WTC11 (cell line): Measurements from ENCODE around the gene MGMT. TPM values are rescaled to one million over a fixed set of nuclear protein-coding genes. Genes with fewer than 3 reads are reported as not detected.

Experiments used
- ATAC-seq: fragments of 200-7000 bp; cut with Tn5 transposase; 2 replicates; pipeline ENCODE4 v1.10.0; 2021; ENCODE audit warnings: mild to moderate bottlenecking, moderate library complexity
- CTCF ChIA-PET: fragments of 300-600 bp; sonication (Branson Sonifier 250); formaldehyde crosslinking; loops from one replicate; lab custom pipeline; 2021; ENCODE audit warnings: antibody characterized with exemption; lab: Charles Lee
- POLR2A ChIA-PET: fragments of 350-600 bp; sonication (Branson Sonifier 250); formaldehyde crosslinking; loops from one replicate; lab custom pipeline; 2021; ENCODE audit warnings: antibody characterized with exemption; lab: Charles Lee
- DNase-seq: peaks from one replicate; pipeline ENCODE4 v3.0.0; 2021; ENCODE audit warnings: low spot score
- H3K27ac Mint-ChIP-seq: 2 replicates; pipeline ENCODE4 v1.8.0; 2021; ENCODE audit warnings: mixed read lengths
- H3K27me3 Mint-ChIP-seq: 2 replicates; pipeline ENCODE4 v1.8.0; 2021; ENCODE audit warnings: low read depth, mild to moderate bottlenecking, moderate library complexity, mixed read lengths
- H3K36me3 Mint-ChIP-seq: 2 replicates; pipeline ENCODE4 v1.8.0; 2021; ENCODE audit warnings: mixed read lengths
- H3K4me1 Mint-ChIP-seq: 2 replicates; pipeline ENCODE4 v1.8.0; 2022; ENCODE audit warnings: mixed read lengths
- H3K4me3 Mint-ChIP-seq: 2 replicates; pipeline ENCODE4 v1.8.0; 2021; ENCODE audit warnings: mild to moderate bottlenecking, moderate library complexity, mixed read lengths
- H3K9me3 Mint-ChIP-seq: 2 replicates; pipeline ENCODE4 v1.8.0; 2021; ENCODE audit warnings: mixed read lengths
- CBFB ChIP-seq: sonication (generic); formaldehyde crosslinking; IDR thresholded peaks from 2 replicates; pipeline ENCODE4 v1.8.1; 2022; ENCODE audit warnings: mild to moderate bottlenecking, low read depth, missing genetic modification reagents
- CREB1 ChIP-seq: sonication (generic); formaldehyde crosslinking; IDR thresholded peaks from 2 replicates; pipeline ENCODE4 v1.8.0; 2023; ENCODE audit warnings: mild to moderate bottlenecking, missing genetic modification reagents
- E2F4 ChIP-seq: sonication (generic); formaldehyde crosslinking; IDR thresholded peaks from 2 replicates; pipeline ENCODE4 v1.8.1; 2022; ENCODE audit warnings: low read depth, mild to moderate bottlenecking, moderate library complexity, missing genetic modification reagents, borderline replicate concordance
- ELF4 ChIP-seq: sonication (generic); formaldehyde crosslinking; IDR thresholded peaks from 2 replicates; pipeline ENCODE4 v1.8.1; 2022; ENCODE audit warnings: low read depth, mild to moderate bottlenecking, moderate library complexity, missing genetic modification reagents
- ESRRA ChIP-seq: sonication (generic); formaldehyde crosslinking; IDR thresholded peaks from 2 replicates; pipeline ENCODE4 v1.8.1; 2022; ENCODE audit warnings: mild to moderate bottlenecking, missing genetic modification reagents, borderline replicate concordance
- FOXJ3 ChIP-seq: sonication (generic); formaldehyde crosslinking; IDR thresholded peaks from 2 replicates; pipeline ENCODE4 v1.9.0; 2021; ENCODE audit warnings: missing genetic modification reagents, mild to moderate bottlenecking, borderline replicate concordance
- FOXP1 ChIP-seq: sonication (generic); formaldehyde crosslinking; IDR thresholded peaks from 2 replicates; pipeline ENCODE4 v1.8.0; 2022; ENCODE audit warnings: missing genetic modification reagents, mild to moderate bottlenecking, moderate library complexity, borderline replicate concordance
- GABPB1 ChIP-seq: sonication (generic); formaldehyde crosslinking; IDR thresholded peaks from 2 replicates; pipeline ENCODE4 v1.8.1; 2023; ENCODE audit warnings: mild to moderate bottlenecking, missing genetic modification reagents
- HMGXB4 ChIP-seq: sonication (generic); formaldehyde crosslinking; IDR thresholded peaks from 2 replicates; pipeline ENCODE4 v1.8.1; 2023; ENCODE audit warnings: mild to moderate bottlenecking, moderate library complexity, missing genetic modification reagents
- NFATC4 ChIP-seq: fragments of 250-450 bp; sonication (Bioruptor Pico); IDR thresholded peaks from 2 replicates; pipeline ENCODE4 v1.9.0; 2021; ENCODE audit warnings: mild to moderate bottlenecking
- NFYB ChIP-seq: sonication (generic); formaldehyde crosslinking; conservative IDR thresholded peaks from 2 replicates; pipeline ENCODE4 v1.8.0; 2022; ENCODE audit warnings: low read depth, missing genetic modification reagents
- NR2C2 ChIP-seq: sonication (generic); formaldehyde crosslinking; IDR thresholded peaks from 2 replicates; pipeline ENCODE4 v1.8.0; 2022; ENCODE audit warnings: mild to moderate bottlenecking, missing genetic modification reagents
- RELA ChIP-seq: sonication (generic); formaldehyde crosslinking; IDR thresholded peaks from 2 replicates; pipeline ENCODE4 v1.8.1; 2022; ENCODE audit warnings: missing genetic modification reagents, mild to moderate bottlenecking, borderline replicate concordance
- STAT6 ChIP-seq: sonication (generic); formaldehyde crosslinking; conservative IDR thresholded peaks from 2 replicates; pipeline ENCODE4 v1.8.1; 2023; ENCODE audit warnings: mild to moderate bottlenecking, low read depth, missing genetic modification reagents, moderate library complexity
- ZMAT4 ChIP-seq: fragments of 250-450 bp; sonication (Bioruptor Pico); IDR thresholded peaks from 2 replicates; pipeline ENCODE4 v1.9.0; 2021; ENCODE audit warnings: mild to moderate bottlenecking
- ZNF138 ChIP-seq: sonication (generic); formaldehyde crosslinking; conservative IDR thresholded peaks from 2 replicates; pipeline ENCODE4 v1.8.1; 2022; ENCODE audit warnings: mild to moderate bottlenecking, moderate library complexity, missing genetic modification reagents
- ZNF232 ChIP-seq: sonication (generic); formaldehyde crosslinking; IDR thresholded peaks from 2 replicates; pipeline ENCODE4 v1.8.0; 2022; ENCODE audit warnings: mild to moderate bottlenecking, missing genetic modification reagents
- ZSCAN18 ChIP-seq: fragments of 250-450 bp; sonication (Bioruptor Pico); IDR thresholded peaks from 2 replicates; pipeline ENCODE4 v2.1.2; 2022; ENCODE audit warnings: mild to moderate bottlenecking, moderate library complexity
- total RNA-seq: library from RNA; stranded (reverse); gene quantifications from 3 replicates; pipeline ENCODE4 v1.2.3, GENCODE V29; 2021
- TF ChIP-seq, protein P1 (sequence below): sonication (generic); formaldehyde crosslinking; IDR thresholded peaks from 2 replicates; pipeline ENCODE4 v1.8.1; 2022; ENCODE audit warnings: mild to moderate bottlenecking, missing genetic modification reagents, moderate library complexity, borderline replicate concordance
- TF ChIP-seq, protein P2 (sequence below): fragments of 250-450 bp; sonication (Bioruptor Pico); IDR thresholded peaks from 2 replicates; pipeline ENCODE4 v1.9.0; 2021; ENCODE audit warnings: mild to moderate bottlenecking
- TF ChIP-seq, protein P3 (sequence below): sonication (generic); formaldehyde crosslinking; IDR thresholded peaks from 2 replicates; pipeline ENCODE4 v1.8.0; 2022; ENCODE audit warnings: missing genetic modification reagents

MGMT gene
- total RNA-seq, 1 experiment from 2014 or later, result 11.8 TPM

GRCh38 chr10:129809841-129810240 is 342.8 kb downstream of the MGMT start:
- H3K9me3 Mint-ChIP-seq, result peaks cover 23% of the 10 kb centered on the region
- ATAC-seq (no peak), DNase-seq (no peak)
- no peak overlapping the region for H3K4me3 Mint-ChIP-seq
- no peaks in the 10 kb centered on the region for H3K4me1 Mint-ChIP-seq
- peaks cover 17% of the 10 kb centered on the region for H3K36me3 Mint-ChIP-seq
- H3K27ac Mint-ChIP-seq, result no peak overlapping the region
- POLR2A ChIA-PET, result no interaction called here
- TF ChIP-seq FOXP1, result no peak
- no peak for TF ChIP-seq NFYB (CRISPR knock-in tag)
- no peak for TF ChIP-seq ELF4 (CRISPR knock-in tag)
- TF ChIP-seq, protein P1, sequence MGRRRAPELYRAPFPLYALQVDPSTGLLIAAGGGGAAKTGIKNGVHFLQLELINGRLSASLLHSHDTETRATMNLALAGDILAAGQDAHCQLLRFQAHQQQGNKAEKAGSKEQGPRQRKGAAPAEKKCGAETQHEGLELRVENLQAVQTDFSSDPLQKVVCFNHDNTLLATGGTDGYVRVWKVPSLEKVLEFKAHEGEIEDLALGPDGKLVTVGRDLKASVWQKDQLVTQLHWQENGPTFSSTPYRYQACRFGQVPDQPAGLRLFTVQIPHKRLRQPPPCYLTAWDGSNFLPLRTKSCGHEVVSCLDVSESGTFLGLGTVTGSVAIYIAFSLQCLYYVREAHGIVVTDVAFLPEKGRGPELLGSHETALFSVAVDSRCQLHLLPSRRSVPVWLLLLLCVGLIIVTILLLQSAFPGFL (CRISPR knock-in tag), result no peak
- TF ChIP-seq E2F4 (CRISPR knock-in tag), result no peak
- no peak for TF ChIP-seq RELA (CRISPR knock-in tag)
- TF ChIP-seq ZNF138 (CRISPR knock-in tag), result no peak
- TF ChIP-seq CBFB (CRISPR knock-in tag), result no peak
- no peak for TF ChIP-seq CREB1
- H3K27me3 Mint-ChIP-seq, result no peaks in the 10 kb centered on the region; the same call in 1 of the 2 replicates
- CTCF ChIA-PET, result no interaction called here

DNA sequence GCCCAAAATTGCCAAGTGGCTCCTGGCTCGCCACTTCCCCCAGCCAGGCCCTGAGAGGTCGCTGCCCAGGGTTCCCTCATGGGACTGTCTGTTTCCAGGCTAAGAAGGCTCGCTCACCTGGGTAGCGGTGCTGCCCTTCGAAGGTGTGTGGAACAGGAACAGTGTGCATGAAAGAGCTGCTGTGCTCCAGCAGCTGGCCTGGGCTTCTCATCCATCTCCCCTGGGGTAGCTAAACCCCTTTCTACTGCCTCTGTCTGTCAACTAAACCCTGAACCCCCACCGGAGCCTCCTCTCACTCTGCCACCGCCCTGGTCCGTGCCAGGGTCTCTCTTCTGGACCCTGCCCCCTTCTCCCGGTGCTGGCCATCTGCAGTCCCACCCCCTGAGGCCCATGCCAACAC is 344.2 kb downstream of the MGMT start:
- Mint-ChIP-seq H3K9me3 (peaks cover 11% of the 10 kb centered on the region), H3K4me3 (no peak overlapping the region), H3K36me3 (peaks cover 8% of the 10 kb centered on the region), H3K27ac (no peak overlapping the region), H3K27me3 (no peaks in the 10 kb centered on the region; the same call in 1 of the 2 replicates), H3K4me1 (no peaks in the 10 kb centered on the region)
- ATAC-seq, result no peak
- DNase-seq, result no peak
- ChIA-PET CTCF (no interaction called here), POLR2A (no interaction called here)
- TF ChIP-seq, protein P2, sequence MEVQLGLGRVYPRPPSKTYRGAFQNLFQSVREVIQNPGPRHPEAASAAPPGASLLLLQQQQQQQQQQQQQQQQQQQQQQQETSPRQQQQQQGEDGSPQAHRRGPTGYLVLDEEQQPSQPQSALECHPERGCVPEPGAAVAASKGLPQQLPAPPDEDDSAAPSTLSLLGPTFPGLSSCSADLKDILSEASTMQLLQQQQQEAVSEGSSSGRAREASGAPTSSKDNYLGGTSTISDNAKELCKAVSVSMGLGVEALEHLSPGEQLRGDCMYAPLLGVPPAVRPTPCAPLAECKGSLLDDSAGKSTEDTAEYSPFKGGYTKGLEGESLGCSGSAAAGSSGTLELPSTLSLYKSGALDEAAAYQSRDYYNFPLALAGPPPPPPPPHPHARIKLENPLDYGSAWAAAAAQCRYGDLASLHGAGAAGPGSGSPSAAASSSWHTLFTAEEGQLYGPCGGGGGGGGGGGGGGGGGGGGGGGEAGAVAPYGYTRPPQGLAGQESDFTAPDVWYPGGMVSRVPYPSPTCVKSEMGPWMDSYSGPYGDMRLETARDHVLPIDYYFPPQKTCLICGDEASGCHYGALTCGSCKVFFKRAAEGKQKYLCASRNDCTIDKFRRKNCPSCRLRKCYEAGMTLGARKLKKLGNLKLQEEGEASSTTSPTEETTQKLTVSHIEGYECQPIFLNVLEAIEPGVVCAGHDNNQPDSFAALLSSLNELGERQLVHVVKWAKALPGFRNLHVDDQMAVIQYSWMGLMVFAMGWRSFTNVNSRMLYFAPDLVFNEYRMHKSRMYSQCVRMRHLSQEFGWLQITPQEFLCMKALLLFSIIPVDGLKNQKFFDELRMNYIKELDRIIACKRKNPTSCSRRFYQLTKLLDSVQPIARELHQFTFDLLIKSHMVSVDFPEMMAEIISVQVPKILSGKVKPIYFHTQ (CRISPR knock-in tag), result no peak
- no peak for TF ChIP-seq ZNF232 (CRISPR knock-in tag)
- TF ChIP-seq FOXJ3 (CRISPR knock-in tag), result no peak
- no peak for TF ChIP-seq NR2C2 (CRISPR knock-in tag)
- no peak for TF ChIP-seq STAT6 (CRISPR knock-in tag)
- TF ChIP-seq HMGXB4 (CRISPR knock-in tag), result no peak
- TF ChIP-seq, protein P3, sequence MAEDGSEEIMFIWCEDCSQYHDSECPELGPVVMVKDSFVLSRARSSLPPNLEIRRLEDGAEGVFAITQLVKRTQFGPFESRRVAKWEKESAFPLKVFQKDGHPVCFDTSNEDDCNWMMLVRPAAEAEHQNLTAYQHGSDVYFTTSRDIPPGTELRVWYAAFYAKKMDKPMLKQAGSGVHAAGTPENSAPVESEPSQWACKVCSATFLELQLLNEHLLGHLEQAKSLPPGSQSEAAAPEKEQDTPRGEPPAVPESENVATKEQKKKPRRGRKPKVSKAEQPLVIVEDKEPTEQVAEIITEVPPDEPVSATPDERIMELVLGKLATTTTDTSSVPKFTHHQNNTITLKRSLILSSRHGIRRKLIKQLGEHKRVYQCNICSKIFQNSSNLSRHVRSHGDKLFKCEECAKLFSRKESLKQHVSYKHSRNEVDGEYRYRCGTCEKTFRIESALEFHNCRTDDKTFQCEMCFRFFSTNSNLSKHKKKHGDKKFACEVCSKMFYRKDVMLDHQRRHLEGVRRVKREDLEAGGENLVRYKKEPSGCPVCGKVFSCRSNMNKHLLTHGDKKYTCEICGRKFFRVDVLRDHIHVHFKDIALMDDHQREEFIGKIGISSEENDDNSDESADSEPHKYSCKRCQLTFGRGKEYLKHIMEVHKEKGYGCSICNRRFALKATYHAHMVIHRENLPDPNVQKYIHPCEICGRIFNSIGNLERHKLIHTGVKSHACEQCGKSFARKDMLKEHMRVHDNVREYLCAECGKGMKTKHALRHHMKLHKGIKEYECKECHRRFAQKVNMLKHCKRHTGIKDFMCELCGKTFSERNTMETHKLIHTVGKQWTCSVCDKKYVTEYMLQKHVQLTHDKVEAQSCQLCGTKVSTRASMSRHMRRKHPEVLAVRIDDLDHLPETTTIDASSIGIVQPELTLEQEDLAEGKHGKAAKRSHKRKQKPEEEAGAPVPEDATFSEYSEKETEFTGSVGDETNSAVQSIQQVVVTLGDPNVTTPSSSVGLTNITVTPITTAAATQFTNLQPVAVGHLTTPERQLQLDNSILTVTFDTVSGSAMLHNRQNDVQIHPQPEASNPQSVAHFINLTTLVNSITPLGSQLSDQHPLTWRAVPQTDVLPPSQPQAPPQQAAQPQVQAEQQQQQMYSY, result no peak
- TF ChIP-seq ZSCAN18 (CRISPR knock-in tag), result no peak
- no peak for TF ChIP-seq NFATC4
- TF ChIP-seq ZMAT4, result no peak
- TF ChIP-seq GABPB1 (CRISPR knock-in tag), result no peak
- TF ChIP-seq ESRRA (CRISPR knock-in tag), result no peak
